Fibroblast of pulmonary artery (primary cell): Measurements from ENCODE around the gene CARD6.
A peak's percentile ranks its signal among the peaks of the same experiment; 100 is the strongest.
"Not testable (repeated sequence)": the region's sequence is repeated elsewhere in the genome, so short reads cannot be mapped to it uniquely, and the experiment has no call there.

Experiments
- DNase-seq: peaks from one replicate; pipeline ENCODE4 v3.0.0-alpha.2; 2010; ENCODE audit warnings: low read depth
- H3K4me3 ChIP-seq: replicated peaks from 2 replicates; pipeline ENCODE4 v1.5.1; 2011; ENCODE audit warnings: low read depth, mild to moderate bottlenecking, control low read depth, low read length, moderate library complexity
- TF ChIP-seq, protein P1 (sequence below): IDR thresholded peaks from 2 replicates; pipeline ENCODE4 v1.5.1; 2011; ENCODE audit warnings: mild to moderate bottlenecking, control low read depth, low read length, inconsistent platforms; ENCODE audit errors: missing control alignments

Gene CARD6, protein sequence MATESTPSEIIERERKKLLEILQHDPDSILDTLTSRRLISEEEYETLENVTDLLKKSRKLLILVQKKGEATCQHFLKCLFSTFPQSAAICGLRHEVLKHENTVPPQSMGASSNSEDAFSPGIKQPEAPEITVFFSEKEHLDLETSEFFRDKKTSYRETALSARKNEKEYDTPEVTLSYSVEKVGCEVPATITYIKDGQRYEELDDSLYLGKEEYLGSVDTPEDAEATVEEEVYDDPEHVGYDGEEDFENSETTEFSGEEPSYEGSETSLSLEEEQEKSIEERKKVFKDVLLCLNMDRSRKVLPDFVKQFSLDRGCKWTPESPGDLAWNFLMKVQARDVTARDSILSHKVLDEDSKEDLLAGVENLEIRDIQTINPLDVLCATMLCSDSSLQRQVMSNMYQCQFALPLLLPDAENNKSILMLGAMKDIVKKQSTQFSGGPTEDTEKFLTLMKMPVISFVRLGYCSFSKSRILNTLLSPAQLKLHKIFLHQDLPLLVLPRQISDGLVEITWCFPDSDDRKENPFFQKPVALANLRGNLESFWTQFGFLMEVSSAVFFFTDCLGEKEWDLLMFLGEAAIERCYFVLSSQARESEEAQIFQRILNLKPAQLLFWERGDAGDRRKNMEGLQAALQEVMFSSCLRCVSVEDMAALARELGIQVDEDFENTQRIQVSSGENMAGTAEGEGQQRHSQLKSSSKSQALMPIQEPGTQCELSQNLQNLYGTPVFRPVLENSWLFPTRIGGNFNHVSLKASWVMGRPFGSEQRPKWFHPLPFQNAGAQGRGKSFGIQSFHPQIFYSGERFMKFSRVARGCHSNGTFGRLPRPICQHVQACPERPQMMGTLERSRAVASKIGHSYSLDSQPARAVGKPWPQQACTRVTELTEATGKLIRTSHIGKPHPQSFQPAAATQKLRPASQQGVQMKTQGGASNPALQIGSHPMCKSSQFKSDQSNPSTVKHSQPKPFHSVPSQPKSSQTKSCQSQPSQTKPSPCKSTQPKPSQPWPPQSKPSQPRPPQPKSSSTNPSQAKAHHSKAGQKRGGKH

DNA sequence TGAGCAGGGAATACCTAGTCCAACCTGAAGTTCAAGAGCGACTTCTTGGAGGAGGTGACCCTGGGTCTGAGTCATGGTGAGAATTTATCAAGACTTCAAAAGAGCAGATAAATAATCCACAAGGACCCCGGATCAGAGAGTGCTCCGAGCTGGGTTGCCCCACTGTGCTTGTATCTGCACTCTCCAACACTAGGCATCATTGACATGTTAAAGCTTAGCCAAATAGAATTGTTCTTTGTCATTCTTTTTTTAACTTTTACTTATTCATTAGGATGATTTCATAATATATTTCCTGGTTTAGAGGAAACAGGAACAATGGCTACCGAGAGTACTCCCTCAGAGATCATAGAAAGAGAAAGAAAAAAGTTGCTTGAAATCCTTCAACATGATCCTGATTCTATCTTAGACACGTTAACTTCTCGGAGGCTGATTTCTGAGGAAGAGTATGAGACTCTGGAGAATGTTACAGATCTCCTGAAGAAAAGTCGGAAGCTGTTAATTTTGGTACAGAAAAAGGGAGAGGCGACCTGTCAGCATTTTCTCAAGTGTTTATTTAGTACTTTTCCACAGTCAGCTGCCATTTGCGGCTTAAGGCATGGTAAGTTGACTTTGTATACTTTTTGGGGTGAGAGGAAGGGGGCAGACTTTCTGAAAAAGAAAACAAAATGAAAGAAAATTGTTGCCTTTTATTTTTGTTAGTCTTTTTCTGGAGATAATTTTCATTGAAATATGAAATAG lies at the start of gene CARD6:
TSS of gene CARD6 (plus strand) at position 300 of the 738 bp plus-strand sequence. CDS start at position 316, 16 bp downstream.
- TF ChIP-seq, protein P1, sequence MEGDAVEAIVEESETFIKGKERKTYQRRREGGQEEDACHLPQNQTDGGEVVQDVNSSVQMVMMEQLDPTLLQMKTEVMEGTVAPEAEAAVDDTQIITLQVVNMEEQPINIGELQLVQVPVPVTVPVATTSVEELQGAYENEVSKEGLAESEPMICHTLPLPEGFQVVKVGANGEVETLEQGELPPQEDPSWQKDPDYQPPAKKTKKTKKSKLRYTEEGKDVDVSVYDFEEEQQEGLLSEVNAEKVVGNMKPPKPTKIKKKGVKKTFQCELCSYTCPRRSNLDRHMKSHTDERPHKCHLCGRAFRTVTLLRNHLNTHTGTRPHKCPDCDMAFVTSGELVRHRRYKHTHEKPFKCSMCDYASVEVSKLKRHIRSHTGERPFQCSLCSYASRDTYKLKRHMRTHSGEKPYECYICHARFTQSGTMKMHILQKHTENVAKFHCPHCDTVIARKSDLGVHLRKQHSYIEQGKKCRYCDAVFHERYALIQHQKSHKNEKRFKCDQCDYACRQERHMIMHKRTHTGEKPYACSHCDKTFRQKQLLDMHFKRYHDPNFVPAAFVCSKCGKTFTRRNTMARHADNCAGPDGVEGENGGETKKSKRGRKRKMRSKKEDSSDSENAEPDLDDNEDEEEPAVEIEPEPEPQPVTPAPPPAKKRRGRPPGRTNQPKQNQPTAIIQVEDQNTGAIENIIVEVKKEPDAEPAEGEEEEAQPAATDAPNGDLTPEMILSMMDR = peak; percentile 20
- H3K4me3 ChIP-seq = peak within 1 kb of the TSS; percentile 61
- peak; percentile 65 for DNase-seq

DNA sequence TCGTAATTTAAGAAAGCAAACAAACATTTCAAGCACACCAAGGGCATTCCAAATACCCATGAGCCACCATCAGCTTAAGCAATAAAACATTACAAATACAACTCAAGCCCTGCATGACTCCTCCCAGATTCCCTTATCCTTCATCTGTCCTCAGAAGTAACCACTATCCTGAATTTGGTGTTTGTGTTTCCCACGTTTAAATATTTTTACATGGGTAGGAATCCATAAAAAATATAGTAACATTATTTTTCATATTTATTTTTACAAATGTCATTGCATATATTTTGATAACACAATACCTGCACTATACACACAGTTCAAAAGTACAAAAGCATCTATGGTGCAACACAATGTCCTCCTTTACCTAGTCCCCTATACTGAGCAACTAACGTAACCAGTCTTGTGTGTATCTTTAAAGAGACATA lies 49.4 kb upstream of the CARD6 start:
- no peak for DNase-seq
- TF ChIP-seq, protein P1 = no peak
- no peak overlapping the region for H3K4me3 ChIP-seq

DNA sequence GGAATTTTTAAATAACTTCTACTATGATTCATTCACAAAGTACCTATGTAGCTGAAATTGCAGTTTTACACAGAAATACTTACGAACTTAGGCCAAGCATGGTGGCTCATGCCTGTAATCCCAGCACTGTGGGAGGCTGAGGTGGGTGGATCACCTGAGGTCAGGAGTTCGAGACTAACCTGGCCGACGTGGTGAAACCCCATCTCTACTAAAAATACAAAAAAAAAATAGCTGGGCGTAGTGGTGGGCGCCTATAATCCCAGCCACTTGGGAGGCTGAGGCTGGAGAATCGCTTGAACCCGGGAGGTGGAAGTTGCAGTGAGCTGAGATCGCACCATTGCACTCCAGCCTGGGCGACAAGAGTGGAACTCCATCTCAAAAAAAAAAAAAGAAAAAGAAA lies 48.5 kb upstream of the CARD6 start:
- DNase-seq, H3K4me3 ChIP-seq: not testable (repeated sequence)

GRCh38 chr5:40794340-40794739 lies 46.8 kb upstream of the CARD6 start:
- not testable (repeated sequence) for H3K4me3 ChIP-seq, DNase-seq

- not testable (repeated sequence) for DNase-seq, H3K4me3 ChIP-seq
These were observed 46.3 kb upstream of the CARD6 start for GRCh38 chr5:40794877-40795276.

- TF ChIP-seq, protein P1 = no peak
- H3K4me3 ChIP-seq = peak overlapping the region; percentile 76
- DNase-seq = peak; percentile 87
These were observed 44.7 kb upstream of the CARD6 start for GRCh38 chr5:40796487-40796889.

DNA sequence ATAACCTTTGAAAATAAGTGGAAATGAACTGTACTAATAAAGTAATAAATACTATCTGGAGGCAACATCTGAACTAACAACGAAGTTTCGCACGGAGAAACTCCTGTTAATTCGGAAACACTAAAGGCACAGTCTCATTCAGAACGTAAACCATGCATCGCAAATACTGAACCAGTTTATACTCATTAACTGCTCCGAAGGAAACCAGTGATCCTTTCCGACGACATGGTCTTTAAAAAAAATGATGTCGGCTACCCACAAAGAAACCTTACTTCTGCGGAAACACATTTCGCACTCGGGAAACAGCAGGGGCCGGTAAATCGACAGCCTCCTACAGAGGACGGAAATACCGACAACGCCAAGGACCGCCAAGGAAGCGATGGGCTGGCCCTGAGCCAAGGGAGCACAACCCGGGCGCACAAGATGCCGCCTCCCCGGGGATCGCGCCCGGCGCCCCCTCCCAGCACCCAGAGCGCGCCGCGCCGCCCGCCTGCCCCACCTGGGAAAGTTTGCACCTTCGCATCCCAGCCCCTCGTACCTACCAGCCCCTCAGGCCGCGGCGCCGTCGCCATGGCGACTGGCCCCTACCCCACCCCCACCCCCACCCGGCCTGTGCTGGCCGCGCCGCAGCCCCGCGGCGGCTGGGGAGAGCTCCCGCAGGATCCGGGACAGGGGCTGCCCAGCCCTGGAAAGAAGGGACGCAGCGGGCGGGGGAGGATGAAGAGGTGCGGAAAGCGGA lies 43.7 kb upstream of the CARD6 start:
- DNase-seq = peak; percentile 86
- peak overlapping the region; percentile 76 for H3K4me3 ChIP-seq
- TF ChIP-seq, protein P1 = no peak
